Stomach smooth muscle (tissue), 2 donors: ENCODE data around the gene RBM25.

Source experiments
- H3K27ac ChIP-seq: one replicate; pipeline ENCODE4 v1.7.0; 2013; ENCODE audit warnings: mild to moderate bottlenecking, low read length, inconsistent platforms
- H3K27me3 ChIP-seq, 2 donors: one replicate each; pipeline ENCODE4 v1.7.0; 2013; ENCODE audit warnings: low read length in 2 of 2; ENCODE audit not compliant: insufficient read depth in 2 of 2, control insufficient read depth in 1 of 2
- H3K36me3 ChIP-seq, 2 donors: one replicate each; pipeline ENCODE4 v1.7.0; 2013; ENCODE audit warnings: low read length in 2 of 2; ENCODE audit not compliant: control insufficient read depth in 2 of 2, insufficient read depth in 2 of 2
- H3K4me1 ChIP-seq: one replicate; pipeline ENCODE4 v1.7.0; 2013; ENCODE audit warnings: low read length; ENCODE audit not compliant: control insufficient read depth, insufficient read depth
- H3K4me3 ChIP-seq, 2 donors: one replicate each; pipeline ENCODE4 v1.7.0; 2013; ENCODE audit warnings: low read length in 2 of 2
- H3K9ac ChIP-seq, 2 donors: one replicate each; pipeline ENCODE4 v1.7.0; 2013; ENCODE audit warnings: low read length in 2 of 2, mild to moderate bottlenecking in 1 of 2
- H3K9me3 ChIP-seq, 2 donors: one replicate each; pipeline ENCODE4 v1.7.0; 2013; ENCODE audit warnings: low read length in 2 of 2; ENCODE audit not compliant: control insufficient read depth in 2 of 2
- donor health status: healthy.
- donor health status: Pancreatic carcinoma.

Gene RBM25

GRCh38 chr14:73102806-73103497, 44.6 kb downstream of the RBM25 start:
- Histone ChIP-seq H3K4me1 (no peaks in the 10 kb centered on the region), H3K9me3 (no peaks in the 10 kb centered on the region), H3K4me3 (no peak overlapping the region), H3K27ac (no peak overlapping the region), H3K36me3 (peaks cover 25 to 52% of the 10 kb centered on the region in 2 donors), H3K9ac (no peak overlapping the region), H3K27me3 (no peaks in the 10 kb centered on the region)

- no peaks in the 10 kb centered on the region for H3K4me1 ChIP-seq
- H3K9ac ChIP-seq, result no peak overlapping the region
- no peak overlapping the region for H3K4me3 ChIP-seq
- H3K36me3 ChIP-seq, result peaks cover 32 to 54% of the 10 kb centered on the region in 2 donors
- no peaks in the 10 kb centered on the region for H3K27me3 ChIP-seq
- no peaks in the 10 kb centered on the region for H3K9me3 ChIP-seq
- no peak overlapping the region for H3K27ac ChIP-seq
These were observed 46.7 kb downstream of the RBM25 start for GRCh38 chr14:73105050-73105449.

GRCh38 chr14:73105727-73106126, 47.4 kb downstream of the RBM25 start:
- H3K27me3 ChIP-seq, result no peaks in the 10 kb centered on the region
- no peak overlapping the region for H3K9ac ChIP-seq
- no peaks in the 10 kb centered on the region for H3K4me1 ChIP-seq
- no peak overlapping the region for H3K4me3 ChIP-seq
- peaks cover 30 to 54% of the 10 kb centered on the region in 2 donors for H3K36me3 ChIP-seq
- H3K9me3 ChIP-seq, result no peaks in the 10 kb centered on the region
- H3K27ac ChIP-seq, result no peak overlapping the region

- Histone ChIP-seq H3K9me3 (no peaks in the 10 kb centered on the region), H3K27me3 (no peaks in the 10 kb centered on the region), H3K9ac (no peak overlapping the region), H3K36me3 (peaks cover 43 to 44% of the 10 kb centered on the region in 2 donors), H3K4me1 (no peaks in the 10 kb centered on the region), H3K27ac (no peak overlapping the region), H3K4me3 (no peak overlapping the region)
These were observed 57.8 kb downstream of the RBM25 start for GRCh38 chr14:73116079-73116665.

- no peak overlapping the region for H3K4me3 ChIP-seq
- no peaks in the 10 kb centered on the region for H3K4me1 ChIP-seq
- H3K9me3 ChIP-seq, result no peaks in the 10 kb centered on the region
- peaks cover 11 to 18% of the 10 kb centered on the region in 2 donors for H3K36me3 ChIP-seq
- H3K27me3 ChIP-seq, result no peaks in the 10 kb centered on the region
- H3K9ac ChIP-seq, result no peak overlapping the region
- no peak overlapping the region for H3K27ac ChIP-seq
These were observed 66.0 kb downstream of the RBM25 start for GRCh38 chr14:73124180-73124894.

- Histone ChIP-seq H3K36me3 (peaks cover 7 to 12% of the 10 kb centered on the region in 2 donors), H3K9me3 (no peaks in the 10 kb centered on the region), H3K9ac (no peak overlapping the region), H3K27ac (no peak overlapping the region), H3K27me3 (no peaks in the 10 kb centered on the region), H3K4me3 (no peak overlapping the region), H3K4me1 (no peaks in the 10 kb centered on the region)
These were observed 66.8 kb downstream of the RBM25 start for GRCh38 chr14:73125169-73125588.

GRCh38 chr14:73125746-73126145, 67.4 kb downstream of the RBM25 start:
- H3K4me1 ChIP-seq, result no peaks in the 10 kb centered on the region
- H3K4me3 ChIP-seq, result no peak overlapping the region
- H3K27me3 ChIP-seq, result no peaks in the 10 kb centered on the region
- H3K36me3 ChIP-seq, result peaks cover 7 to 10% of the 10 kb centered on the region in 2 donors
- H3K27ac ChIP-seq, result no peak overlapping the region
- no peaks in the 10 kb centered on the region for H3K9me3 ChIP-seq
- H3K9ac ChIP-seq, result no peak overlapping the region

- no peaks in the 10 kb centered on the region for H3K36me3 ChIP-seq
- peaks cover 16% of the 10 kb centered on the region for H3K4me1 ChIP-seq
- H3K27me3 ChIP-seq, result no peaks in the 10 kb centered on the region
- no peak overlapping the region for H3K4me3 ChIP-seq
- no peak overlapping the region for H3K27ac ChIP-seq
- no peaks in the 10 kb centered on the region for H3K9me3 ChIP-seq
- no peak overlapping the region for H3K9ac ChIP-seq
These were observed 75.5 kb downstream of the RBM25 start for GRCh38 chr14:73133795-73134194.

GRCh38 chr14:73136085-73136386, 77.7 kb downstream of the RBM25 start:
- Histone ChIP-seq H3K9ac (peak overlapping the region; percentile 89 to 94), H3K27ac (peak overlapping the region; percentile 90), H3K4me3 (peak overlapping the region; percentile 97), H3K36me3 (no peaks in the 10 kb centered on the region), H3K9me3 (no peaks in the 10 kb centered on the region), H3K27me3 (no peaks in the 10 kb centered on the region), H3K4me1 (peaks cover 16% of the 10 kb centered on the region)

GRCh38 chr14:73136387-73137225, 78.3 kb downstream of the RBM25 start, which contains the start of gene PSEN1:
Gene PSEN1, plus strand, starts transcription at chr14:73136507. Its CDS starts 11,513 bp downstream, at chr14:73148020.
- H3K4me1 ChIP-seq, result peaks cover 16% of the 10 kb centered on the region
- no peaks in the 10 kb centered on the region for H3K9me3 ChIP-seq
- peak within 1 kb of the TSS; percentile 90 for H3K27ac ChIP-seq
- peak within 1 kb of the TSS; percentile 89 to 94 for H3K9ac ChIP-seq
- H3K36me3 ChIP-seq, result no peaks in the 10 kb centered on the region
- H3K4me3 ChIP-seq, result peak within 1 kb of the TSS; percentile 97
- no peaks in the 10 kb centered on the region for H3K27me3 ChIP-seq
